ENCODE measurements around the gene ZNF512B.
"Not testable (repeated sequence)": the region's sequence is repeated elsewhere in the genome, so short reads cannot be mapped to it uniquely, and the experiment has no call there.

The ZNF512B gene

GRCh38 chr20:63963784-63964301 is 5.9 kb downstream of the ZNF512B start:
- DNase-seq (ENCODE audit: low spot score): no peak

GRCh38 chr20:63963348-63963741 is 6.4 kb downstream of the ZNF512B start:
- DNase-seq (ENCODE audit: low spot score): no peak

GRCh38 chr20:63962426-63963347 is 7.0 kb downstream of the ZNF512B start:
- no peak for DNase-seq (ENCODE audit: low spot score)

- DNase-seq (ENCODE audit: low spot score): no peak
Observed at GRCh38 chr20:63961664-63962425, 7.9 kb downstream of the ZNF512B start.

GRCh38 chr20:63960654-63961621 is 8.8 kb downstream of the ZNF512B start:
- DNase-seq (ENCODE audit: low spot score): not testable (repeated sequence)

GRCh38 chr20:63959699-63960075 is 10.0 kb downstream of the ZNF512B start:
- no peak for DNase-seq (ENCODE audit: low spot score)

- no peak for DNase-seq (ENCODE audit: low spot score)
Observed at GRCh38 chr20:63958964-63959698, 10.6 kb downstream of the ZNF512B start.

- no peak for DNase-seq (ENCODE audit: low spot score)
Observed at GRCh38 chr20:63958471-63958870, 11.3 kb downstream of the ZNF512B start.

- no peak for DNase-seq (ENCODE audit: low spot score)
Observed at GRCh38 chr20:63957690-63958441, 11.9 kb downstream of the ZNF512B start.

GRCh38 chr20:63957004-63957689 is 12.6 kb downstream of the ZNF512B start:
- peak; percentile 80 for DNase-seq (ENCODE audit: low spot score)

- no peak for DNase-seq (ENCODE audit: low spot score)
Observed at GRCh38 chr20:63956664-63957003, 13.1 kb downstream of the ZNF512B start.

- peak; percentile 98 for DNase-seq (ENCODE audit: low spot score)
Observed at GRCh38 chr20:63955827-63956663, 13.7 kb downstream of the ZNF512B start, which contains the start of gene UCKL1. Gene UCKL1 (minus strand): TSS chr20:63956416. CDS start chr20:63956372, 44 bp downstream.

GRCh38 chr20:63955281-63955826 is 14.4 kb downstream of the ZNF512B start:
- DNase-seq (ENCODE audit: low spot score): peak; percentile 88

GRCh38 chr20:63953764-63954429 is 15.8 kb downstream of the ZNF512B start:
- DNase-seq (ENCODE audit: low spot score): no peak

- DNase-seq (ENCODE audit: low spot score): no peak
Observed at GRCh38 chr20:63952769-63953168, 17.0 kb downstream of the ZNF512B start.

- no peak for DNase-seq (ENCODE audit: low spot score)
Observed at GRCh38 chr20:63952210-63952535, 17.6 kb downstream of the ZNF512B start.

GRCh38 chr20:63951398-63952209 is 18.1 kb downstream of the ZNF512B start:
- DNase-seq (ENCODE audit: low spot score): no peak
